GM19463 (cell line): ENCODE measurements around the gene STPG3.
"Not testable (repeated sequence)": the region's sequence is repeated elsewhere in the genome, so short reads cannot be mapped to it uniquely, and the experiment has no call there.

Source experiments
- ATAC-seq: cut with Tn5 transposase; IDR thresholded peaks from one replicate; pipeline ENCODE4 v1.9.1; 2021; ENCODE audit warnings: mild to moderate bottlenecking, moderate library complexity; ENCODE audit not compliant: unreplicated experiment

The STPG3 gene

DNA sequence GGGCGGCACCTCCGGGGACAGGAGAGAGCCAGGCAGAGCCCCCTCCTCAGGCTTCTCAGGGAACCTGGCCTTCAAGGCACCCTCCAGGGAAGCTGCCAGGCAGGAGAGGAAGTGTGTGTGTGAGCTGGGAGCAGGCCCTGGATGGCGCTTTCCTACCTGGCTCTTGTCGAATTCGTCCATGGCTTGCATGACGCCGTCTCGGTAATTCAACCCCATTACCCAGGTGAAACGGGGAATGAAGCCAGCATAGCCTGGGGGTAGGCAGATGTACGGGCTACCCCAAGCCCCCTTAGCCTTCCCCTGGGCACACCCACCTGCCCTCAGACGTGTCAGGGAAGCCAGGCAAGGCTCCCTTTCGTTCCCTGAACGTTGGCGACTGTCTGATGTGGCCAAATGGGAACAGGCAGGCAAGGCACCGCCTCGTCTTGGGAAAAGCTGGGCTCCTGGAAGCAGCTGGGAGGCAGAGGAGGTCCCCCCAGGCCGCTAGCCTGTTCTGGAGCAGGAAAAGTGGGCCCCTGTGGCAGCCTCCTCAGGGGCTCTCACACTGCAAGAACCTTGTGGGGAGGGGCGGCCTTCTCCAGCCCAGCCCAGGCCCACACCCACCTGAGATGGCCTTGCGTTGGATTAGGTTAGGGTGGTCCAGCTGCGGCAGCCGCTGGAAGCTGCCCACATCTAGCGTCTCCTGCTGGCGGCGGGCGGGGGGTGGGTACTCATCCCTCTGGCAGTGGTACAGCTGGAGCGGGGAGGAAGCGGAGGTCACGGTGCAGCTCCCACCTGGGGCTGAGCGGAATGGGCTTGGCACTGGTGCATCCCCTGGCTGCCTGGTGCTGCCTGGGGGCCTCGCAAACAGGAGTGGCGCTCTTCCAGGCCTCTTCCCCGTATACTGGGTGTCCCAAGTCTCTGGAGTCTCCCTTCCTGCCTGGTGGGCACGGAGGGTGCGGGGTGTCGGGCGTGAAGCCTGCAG, 6.3 kb upstream of the STPG3 start:
- no peak for ATAC-seq

DNA sequence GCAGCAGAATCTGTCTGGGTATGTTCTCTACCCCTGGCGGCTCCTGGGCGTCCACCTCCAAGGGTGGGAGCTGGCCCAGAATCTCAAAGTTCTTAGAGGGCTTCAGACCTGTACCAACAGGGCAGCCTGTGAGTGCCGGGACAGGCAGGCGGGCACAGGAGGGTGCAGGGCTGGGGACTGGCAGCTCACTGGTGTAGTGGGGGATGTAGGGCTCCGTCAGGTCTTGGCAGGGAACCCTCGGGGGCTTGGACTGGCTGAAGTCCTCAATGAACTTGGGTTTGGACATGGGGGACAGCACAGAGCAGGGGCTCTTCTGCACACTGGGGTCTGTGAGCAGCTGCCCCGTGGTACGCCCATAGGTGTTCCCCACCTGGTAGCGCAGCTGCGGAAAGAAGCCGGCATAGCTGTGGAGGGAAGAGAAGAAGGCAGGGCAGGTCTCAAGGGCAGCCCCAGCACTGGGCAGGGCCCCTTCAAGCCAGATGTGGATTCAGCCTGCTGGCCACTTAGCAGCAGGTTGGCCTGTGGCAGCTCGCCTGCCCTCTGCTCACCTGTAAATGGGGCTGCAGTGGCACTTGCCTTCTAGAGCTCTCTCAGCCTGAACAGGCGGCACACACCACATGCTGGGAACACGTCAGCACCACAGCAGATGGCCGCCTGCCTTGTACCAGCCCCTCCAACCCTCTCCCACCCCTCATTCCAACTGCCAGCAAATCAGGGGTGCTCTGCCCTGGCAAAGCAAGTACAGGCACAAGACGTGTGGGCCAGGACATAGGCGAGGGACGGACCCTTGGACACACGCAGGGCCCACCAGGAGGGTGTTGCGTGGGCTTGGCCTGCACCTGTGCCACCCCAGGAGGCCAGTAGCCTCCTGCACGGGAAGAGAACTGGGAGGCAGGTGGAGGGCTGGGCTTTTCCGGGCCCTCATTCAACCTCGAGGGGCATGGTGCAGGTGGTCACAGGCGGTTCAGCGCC, 5.3 kb upstream of the STPG3 start:
- no peak for ATAC-seq

GRCh38 chr9:137247135-137247915, 3.8 kb upstream of the STPG3 start:
- ATAC-seq: no peak

DNA sequence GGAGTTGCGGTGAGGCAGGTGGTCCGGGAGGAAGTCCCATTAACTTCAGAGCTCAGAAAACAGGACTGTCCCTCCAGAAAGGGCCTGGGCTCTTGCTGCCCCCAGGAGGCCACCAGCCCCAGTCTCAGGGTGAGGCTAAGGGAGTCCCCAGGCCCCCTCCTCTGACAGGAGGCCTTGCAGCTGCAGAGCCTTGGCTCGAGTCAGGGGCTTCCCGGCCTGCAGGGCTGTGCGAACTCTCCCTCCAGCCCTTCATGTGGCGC, 3.2 kb upstream of the STPG3 start:
- ATAC-seq: no peak

- no peak for ATAC-seq
Measured at GRCh38 chr9:137250329-137251193, 525 bp upstream of the STPG3 start.

- ATAC-seq: no peak
Measured at GRCh38 chr9:137251490-137252268, 593 bp downstream of the STPG3 start.

DNA sequence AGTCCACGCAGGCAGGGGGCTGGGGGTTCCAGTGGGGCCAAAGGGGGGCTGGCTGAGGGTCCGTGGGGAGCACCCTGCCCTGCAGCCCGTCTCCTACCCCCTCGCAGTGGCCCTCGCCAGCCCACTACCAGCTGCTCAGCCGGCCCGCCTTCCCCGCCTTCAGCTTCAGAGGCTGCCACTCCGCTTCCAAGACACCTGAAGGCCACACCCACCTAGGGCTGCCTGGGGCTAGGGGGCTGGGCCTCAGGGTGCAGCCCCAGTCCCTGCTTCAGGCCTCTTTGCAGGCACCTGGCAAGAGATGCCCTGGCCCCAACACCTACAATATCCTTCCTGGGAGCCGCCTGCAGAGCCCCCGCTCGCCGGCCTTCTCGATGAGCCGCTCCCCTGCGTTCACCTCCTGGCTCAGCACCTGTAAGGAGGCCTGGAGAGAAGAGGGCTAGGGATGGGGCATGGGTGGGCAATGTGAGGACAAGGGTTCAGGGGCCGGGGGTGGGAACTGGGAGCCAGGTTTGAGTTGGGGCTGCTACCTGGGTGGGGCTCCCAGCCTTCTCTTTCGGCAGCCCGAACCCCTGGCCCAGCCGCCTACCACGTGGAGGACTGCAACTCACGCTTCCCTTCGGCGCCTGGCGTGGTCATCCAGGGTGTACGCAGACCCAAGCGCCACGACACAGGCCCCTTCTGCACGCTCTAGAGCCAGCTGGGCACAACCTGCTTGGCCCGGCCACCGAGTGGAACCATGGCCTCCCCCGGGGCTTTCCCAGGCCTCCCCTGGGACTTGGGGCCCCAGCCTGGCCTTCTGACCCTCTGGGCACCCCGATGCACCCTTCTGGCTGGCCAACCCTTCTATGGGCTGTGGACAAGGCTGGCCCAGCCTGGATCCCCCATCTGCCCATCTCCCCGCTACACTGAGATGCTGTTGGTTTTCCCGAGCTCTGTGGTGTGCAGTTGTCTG, 1.7 kb downstream of the STPG3 start:
- no peak for ATAC-seq

GRCh38 chr9:137253717-137254623, 2.9 kb downstream of the STPG3 start:
- no peak for ATAC-seq

- ATAC-seq: peak; percentile 81
Measured at GRCh38 chr9:137254624-137255447, 3.8 kb downstream of the STPG3 start, which contains the start of gene NELFB. TSS of gene NELFB (plus strand) at chr9:137255327.

DNA sequence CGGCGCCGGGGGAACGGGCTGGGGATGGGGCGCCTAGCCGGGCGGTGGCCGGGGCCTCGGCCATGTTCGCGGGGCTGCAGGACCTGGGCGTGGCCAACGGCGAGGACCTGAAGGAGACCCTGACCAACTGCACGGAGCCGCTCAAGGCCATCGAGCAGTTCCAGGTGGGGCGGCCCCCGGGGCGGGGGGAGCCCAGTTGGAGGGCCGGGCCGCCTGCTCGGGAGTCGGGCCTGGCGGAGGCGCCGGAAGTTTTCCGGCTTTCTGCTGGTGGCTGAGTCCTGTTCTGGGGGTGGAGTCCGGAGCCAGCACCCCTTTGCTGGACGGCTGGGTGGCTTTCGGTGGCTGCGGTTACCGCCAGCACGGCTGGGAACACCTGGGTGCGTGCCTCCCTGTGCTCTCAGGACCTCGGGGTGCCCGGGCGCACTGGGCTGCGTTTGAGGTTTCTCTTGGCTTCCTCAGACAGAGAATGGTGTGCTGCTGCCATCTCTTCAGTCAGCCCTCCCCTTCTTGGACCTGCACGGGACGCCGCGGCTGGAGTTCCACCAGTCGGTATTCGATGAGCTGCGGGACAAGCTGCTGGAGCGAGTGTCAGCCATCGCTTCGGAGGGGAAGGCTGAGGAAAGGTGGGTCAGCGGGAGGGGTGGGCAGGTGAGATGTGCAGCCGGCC, 4.5 kb downstream of the STPG3 start:
- peak; percentile 25 for ATAC-seq

GRCh38 chr9:137256362-137256761, 5.3 kb downstream of the STPG3 start:
- ATAC-seq: no peak

- ATAC-seq: no peak
Measured at GRCh38 chr9:137256856-137257255, 5.8 kb downstream of the STPG3 start.

DNA sequence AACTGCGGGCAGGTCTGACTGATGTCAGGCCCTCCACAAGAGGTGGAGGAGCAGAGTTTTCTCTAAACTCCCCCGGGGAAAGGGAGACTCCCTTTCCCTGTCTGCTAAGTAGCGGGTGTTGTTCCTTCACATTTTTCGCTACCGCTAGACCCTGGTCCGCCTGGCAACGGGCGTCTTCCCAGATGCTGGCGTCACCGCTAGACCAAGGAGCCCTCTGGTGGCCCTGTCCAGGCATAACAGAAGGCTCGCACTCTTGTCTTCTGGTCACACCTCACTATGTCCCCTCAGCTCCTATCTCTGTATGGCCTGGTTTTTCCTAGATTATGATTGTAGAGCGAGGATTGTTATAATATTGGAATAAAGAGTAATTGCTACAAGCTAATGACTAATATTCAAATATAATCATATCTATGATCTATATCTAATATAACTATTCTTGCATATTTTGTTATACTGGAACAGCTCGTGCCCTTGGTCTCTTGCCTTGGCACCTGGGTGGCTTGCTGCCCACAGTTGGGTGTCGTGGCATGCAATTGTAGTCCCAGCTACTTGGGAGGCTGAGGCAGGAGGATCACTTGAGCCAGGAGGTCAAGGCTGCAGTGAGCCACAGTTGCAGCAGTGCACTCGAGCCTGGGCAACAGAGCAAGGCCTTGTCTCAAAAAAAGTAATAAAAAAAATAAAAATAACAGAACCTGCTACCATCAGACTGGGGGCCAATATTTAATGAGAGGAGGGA, 11.3 kb downstream of the STPG3 start:
- not testable (repeated sequence) for ATAC-seq

GRCh38 chr9:137262909-137263285, 11.8 kb downstream of the STPG3 start:
- no peak for ATAC-seq

DNA sequence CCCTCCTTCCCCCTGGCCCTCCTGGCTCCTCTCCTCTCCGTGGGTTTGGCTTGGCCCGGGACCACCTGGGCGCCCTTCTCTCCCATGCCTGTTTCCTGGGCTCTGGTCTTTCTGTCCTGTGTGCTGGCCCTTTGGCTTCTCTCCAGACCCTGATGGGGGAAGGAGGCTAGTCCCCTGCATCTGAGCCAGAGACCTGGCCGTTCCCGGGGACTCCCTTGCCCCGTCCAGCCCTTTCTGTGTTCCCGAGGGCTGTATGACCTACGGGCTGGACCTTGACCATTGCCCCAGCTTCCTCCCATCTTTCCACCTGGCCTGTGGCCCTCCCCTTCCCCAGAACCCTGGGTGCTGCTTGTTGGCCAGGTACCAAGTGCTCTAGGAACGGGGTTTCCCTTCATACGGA, 12.4 kb downstream of the STPG3 start:
- no peak for ATAC-seq
